Transverse colon (tissue), 4 donors: ENCODE results near the gene VPS18.

Experiments used
- CTCF ChIP-seq, 5 experiments: fragments of 200-600 bp in 3 of 5; fragments of 450-650 bp in 2 of 5; sonication (generic) in 3 of 5; IDR thresholded peaks; 1 replicate in 2 of 5; 2 replicates in 3 of 5; pipeline ENCODE4 v1.5.1; 2016 to 2017; ENCODE audit warnings: antibody characterized with exemption in 5 of 5, inconsistent platforms in 3 of 5, mild to moderate bottlenecking in 2 of 5, moderate library complexity in 1 of 5
- EP300 ChIP-seq: sonication (generic); formaldehyde crosslinking; IDR thresholded peaks from one replicate; pipeline ENCODE4 v1.6.1; 2017; ENCODE audit warnings: antibody characterized with exemption, low read depth
- POLR2A ChIP-seq: fragments of 450-650 bp; IDR thresholded peaks from one replicate; pipeline ENCODE4 v1.6.1; 2016; ENCODE audit warnings: antibody characterized with exemption, mild to moderate bottlenecking, moderate library complexity
- POLR2AphosphoS5 ChIP-seq, 3 donors: sonication (generic); formaldehyde crosslinking; IDR thresholded peaks; one replicate each; pipeline ENCODE4 v1.6.1; 2016; ENCODE audit warnings: antibody characterized with exemption in 3 of 3

- TF ChIP-seq POLR2A: no peak
- no peak for TF ChIP-seq CTCF (IDR thresholded peaks at IDR 0.05)
- no peak for TF ChIP-seq POLR2AphosphoS5 (IDR thresholded peaks at IDR 0.05)
- no peak for TF ChIP-seq EP300
Observed at GRCh38 chr15:40902605-40903561, 8.6 kb downstream of the VPS18 start.
